ENCODE results near the gene SORCS2.

Gene SORCS2

GRCh38 chr4:7384003-7384928 lies 191.9 kb downstream of the SORCS2 start:
- DNase-seq, result no peak

GRCh38 chr4:7384929-7385890 lies 192.9 kb downstream of the SORCS2 start:
- no peak for DNase-seq

- no peak for DNase-seq
Measured at GRCh38 chr4:7387925-7388324, 195.6 kb downstream of the SORCS2 start.

GRCh38 chr4:7388627-7389026 lies 196.3 kb downstream of the SORCS2 start:
- DNase-seq, result no peak

GRCh38 chr4:7389101-7389701 lies 196.9 kb downstream of the SORCS2 start:
- DNase-seq, result no peak

- DNase-seq, result no peak
Measured at GRCh38 chr4:7389719-7390118, 197.4 kb downstream of the SORCS2 start.

GRCh38 chr4:7390336-7390735 lies 198.0 kb downstream of the SORCS2 start:
- no peak for DNase-seq

GRCh38 chr4:7390906-7391636 lies 198.7 kb downstream of the SORCS2 start:
- DNase-seq, result no peak

- no peak for DNase-seq
Measured at GRCh38 chr4:7391637-7392437, 199.5 kb downstream of the SORCS2 start.

GRCh38 chr4:7392438-7393421 lies 200.4 kb downstream of the SORCS2 start:
- DNase-seq, result no peak

GRCh38 chr4:7393601-7394575 lies 201.6 kb downstream of the SORCS2 start:
- DNase-seq, result no peak

GRCh38 chr4:7394681-7395451 lies 202.5 kb downstream of the SORCS2 start:
- DNase-seq, result no peak

- no peak for DNase-seq
Measured at GRCh38 chr4:7395645-7396044, 203.3 kb downstream of the SORCS2 start.

GRCh38 chr4:7396186-7396910 lies 204.0 kb downstream of the SORCS2 start:
- DNase-seq, result no peak

GRCh38 chr4:7397206-7398103 lies 205.1 kb downstream of the SORCS2 start:
- DNase-seq, result no peak

GRCh38 chr4:7398104-7398423 lies 205.7 kb downstream of the SORCS2 start:
- peak; percentile 76 for DNase-seq
